Skin of body (tissue), 2 donors: ENCODE data around the gene PYGB. TPM values are rescaled to one million over a fixed set of nuclear protein-coding genes. Genes with fewer than 3 reads are reported as not detected.
"Not testable (repeated sequence)": the region's sequence is repeated elsewhere in the genome, so short reads cannot be mapped to it uniquely, and the experiment has no call there.

Experiments
- DNase-seq: peaks from one replicate; lab custom pipeline; 2025; lab: John Stamatoyannopoulos, UW
- total RNA-seq: library from RNA; depleted of rRNA; stranded (reverse); fragments of >200 nt; gene quantifications from one replicate; pipeline ENCODE4 v1.2.3, GENCODE V29; 2014

PYGB gene
- total RNA-seq, 1 donor from 2014 or later, result 23.7 TPM

DNA sequence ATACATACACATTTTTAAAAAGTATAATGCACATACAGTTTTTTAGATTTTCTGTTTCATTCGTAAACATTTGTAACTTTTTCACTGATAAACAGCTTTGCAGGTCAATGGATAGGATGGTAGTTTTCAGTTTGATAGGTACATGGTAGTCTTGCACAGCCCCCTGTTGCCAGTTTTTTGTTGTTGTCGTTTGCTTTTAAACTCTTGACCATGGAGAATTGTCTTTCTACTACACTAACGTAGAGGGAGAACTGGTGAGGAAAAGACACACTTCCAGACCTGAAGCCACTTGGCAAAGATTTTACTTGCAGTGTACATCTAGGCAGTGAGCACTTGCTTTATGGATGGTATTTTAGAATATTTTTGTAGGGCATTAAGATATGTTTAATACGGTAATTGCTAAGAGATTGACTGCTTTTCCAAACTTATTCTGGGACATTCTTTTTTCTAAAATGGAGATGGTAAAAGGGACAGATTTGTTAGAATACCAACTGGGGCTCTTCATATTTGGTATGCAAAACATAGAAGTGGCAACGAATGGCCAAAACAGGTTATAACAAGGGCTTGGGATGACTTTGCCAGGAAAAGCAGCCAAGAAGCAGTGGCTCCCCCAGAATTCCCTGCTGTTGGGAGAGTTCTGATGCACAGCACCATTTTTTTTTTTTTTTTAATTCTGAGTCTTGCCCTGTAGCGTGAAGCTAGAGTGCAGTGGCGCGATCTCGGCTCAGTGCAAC is 1.5 kb downstream of the PYGB start:
- DNase-seq, result no peak

GRCh38 chr20:25250508-25250907 is 2.6 kb downstream of the PYGB start:
- DNase-seq, result no peak

DNA sequence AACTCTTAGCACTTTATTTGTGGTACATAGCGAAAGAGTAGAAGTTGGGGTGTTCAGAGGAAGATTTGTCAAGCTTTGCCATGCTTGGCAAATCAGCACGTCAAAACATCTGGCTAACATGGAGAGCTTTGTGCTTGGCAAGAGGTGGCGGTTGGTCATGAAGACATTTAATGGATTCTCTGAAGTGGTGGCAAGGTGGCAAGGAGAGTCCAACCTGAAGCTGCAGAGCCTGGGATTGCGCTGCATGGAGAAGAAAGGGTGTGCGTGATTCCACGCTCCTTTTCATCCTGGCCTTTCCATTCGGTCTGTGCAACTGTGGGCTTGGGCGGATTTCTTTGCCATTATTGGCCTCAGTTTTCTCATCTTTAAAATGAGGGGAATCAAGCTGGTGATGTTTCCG is 3.1 kb downstream of the PYGB start:
- no peak for DNase-seq

DNA sequence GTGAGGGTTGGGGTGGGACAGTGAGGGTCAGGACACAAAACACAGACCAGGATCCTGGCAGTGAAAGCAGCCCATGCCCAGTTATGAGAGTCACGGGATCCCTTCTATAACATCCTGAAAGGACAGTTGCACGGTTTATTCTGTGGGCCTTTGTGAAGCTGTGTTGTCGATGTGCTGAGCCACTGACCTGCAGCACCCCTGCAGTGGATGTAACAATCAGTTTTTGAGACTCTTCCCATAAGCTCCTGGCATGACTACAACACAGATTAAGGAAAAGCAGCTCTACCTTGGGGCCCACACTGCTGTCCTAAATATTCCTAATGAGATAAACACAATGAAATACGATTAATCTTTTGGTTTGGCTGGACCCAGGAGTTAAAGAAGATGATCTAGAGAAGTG is 3.7 kb downstream of the PYGB start:
- no peak for DNase-seq

- DNase-seq, result no peak
These were observed 4.4 kb downstream of the PYGB start for GRCh38 chr20:25252230-25252651.

- no peak for DNase-seq
These were observed 5.0 kb downstream of the PYGB start for GRCh38 chr20:25252686-25253421.

DNA sequence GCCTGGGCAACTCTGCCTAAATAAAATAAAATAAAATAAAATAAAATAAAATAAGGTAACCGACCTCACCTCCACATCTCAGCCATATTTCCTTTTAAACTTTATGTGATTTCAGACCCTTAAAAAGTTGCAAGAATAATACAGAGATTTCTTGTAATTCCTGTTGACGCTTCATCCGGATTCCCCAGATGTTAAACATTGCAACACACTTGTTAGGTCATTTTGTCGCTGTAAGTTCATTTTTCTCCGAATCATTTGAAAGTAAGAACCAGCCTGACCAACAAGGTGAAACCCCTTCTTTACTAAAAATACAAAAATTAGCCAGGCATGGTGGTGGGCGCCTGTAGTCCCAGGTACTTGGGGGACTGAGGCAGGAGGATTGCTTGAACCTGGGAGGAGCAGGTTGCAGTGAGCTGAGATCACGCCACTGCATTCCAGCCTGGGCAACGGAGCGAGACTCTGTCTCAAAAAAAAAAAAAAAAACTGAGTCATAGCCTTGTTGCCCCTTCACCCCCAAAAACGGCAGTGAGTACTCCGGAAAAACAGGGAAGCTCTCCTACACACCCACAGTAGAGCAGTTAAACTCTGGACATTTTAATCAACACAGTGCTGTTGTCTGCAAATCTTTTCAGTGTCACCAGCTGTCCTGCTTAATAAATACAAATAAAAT is 5.9 kb downstream of the PYGB start:
- DNase-seq, result no peak

- DNase-seq, result no peak
These were observed 6.7 kb downstream of the PYGB start for GRCh38 chr20:25254571-25254970.

DNA sequence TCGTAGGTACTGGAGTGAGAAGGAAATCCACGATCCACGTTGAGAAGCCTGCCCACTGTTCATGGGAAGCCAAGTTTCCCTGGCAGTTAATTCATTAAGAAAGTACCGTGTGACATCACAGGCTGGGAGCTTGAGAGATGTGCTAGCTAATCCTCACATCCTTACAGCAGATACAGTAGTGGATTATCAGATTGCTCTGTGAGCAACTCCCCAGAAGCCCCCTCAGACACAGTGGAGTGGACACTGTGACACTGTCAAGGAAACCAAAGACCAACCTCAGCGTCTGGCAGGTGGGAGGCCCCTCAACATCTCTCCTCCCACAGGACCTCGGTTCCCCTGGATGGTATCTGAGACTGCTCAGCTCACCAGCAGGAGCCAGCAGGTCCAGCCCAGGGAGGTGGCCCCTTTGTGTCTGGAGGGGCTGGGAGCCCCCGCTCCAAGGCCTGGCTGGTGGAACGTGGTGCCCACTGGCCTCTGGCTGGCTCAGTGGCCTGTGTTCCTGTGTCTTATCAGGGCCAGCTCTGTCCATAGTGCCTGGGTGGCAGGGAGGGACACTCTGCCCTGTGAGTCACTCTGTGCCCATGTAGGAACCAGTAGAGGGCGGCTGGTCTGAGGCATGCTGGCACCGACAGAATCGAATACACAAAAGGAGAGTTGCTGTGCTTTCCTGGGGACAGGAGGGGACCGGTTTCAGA is 7.2 kb downstream of the PYGB start:
- no peak for DNase-seq

DNA sequence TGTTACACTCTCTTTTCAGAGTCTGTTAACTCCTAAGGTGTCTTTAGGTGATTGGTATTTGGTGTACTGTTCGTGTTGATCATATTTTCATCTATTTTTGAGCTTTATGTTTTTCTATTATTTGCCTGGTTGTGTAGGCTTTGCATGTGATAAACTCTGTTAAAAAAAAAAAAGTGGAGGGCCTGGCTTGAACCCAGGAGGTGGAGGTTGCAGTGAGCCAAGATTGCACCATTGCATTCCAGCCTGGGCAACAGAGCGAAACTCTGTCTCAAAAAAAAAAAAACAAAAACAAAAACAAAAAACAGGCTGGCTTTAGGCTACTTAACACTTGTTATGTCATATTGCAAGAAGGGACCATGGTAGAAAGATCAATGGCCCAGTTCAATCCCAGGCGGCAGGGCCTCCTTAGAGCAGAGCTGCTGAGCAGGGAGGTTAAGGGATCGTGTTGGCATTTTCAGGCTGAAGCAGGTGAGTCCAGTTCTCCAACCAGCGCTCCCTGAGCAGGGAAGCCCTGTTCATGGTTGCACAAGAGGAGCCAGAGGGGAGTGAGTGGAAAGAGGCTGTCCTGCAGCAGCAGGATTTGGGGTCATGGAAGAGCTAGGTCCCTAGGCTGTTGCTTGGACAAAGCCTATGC is 8.5 kb downstream of the PYGB start:
- DNase-seq, result no peak

GRCh38 chr20:25257130-25257529 is 9.2 kb downstream of the PYGB start:
- no peak for DNase-seq

DNA sequence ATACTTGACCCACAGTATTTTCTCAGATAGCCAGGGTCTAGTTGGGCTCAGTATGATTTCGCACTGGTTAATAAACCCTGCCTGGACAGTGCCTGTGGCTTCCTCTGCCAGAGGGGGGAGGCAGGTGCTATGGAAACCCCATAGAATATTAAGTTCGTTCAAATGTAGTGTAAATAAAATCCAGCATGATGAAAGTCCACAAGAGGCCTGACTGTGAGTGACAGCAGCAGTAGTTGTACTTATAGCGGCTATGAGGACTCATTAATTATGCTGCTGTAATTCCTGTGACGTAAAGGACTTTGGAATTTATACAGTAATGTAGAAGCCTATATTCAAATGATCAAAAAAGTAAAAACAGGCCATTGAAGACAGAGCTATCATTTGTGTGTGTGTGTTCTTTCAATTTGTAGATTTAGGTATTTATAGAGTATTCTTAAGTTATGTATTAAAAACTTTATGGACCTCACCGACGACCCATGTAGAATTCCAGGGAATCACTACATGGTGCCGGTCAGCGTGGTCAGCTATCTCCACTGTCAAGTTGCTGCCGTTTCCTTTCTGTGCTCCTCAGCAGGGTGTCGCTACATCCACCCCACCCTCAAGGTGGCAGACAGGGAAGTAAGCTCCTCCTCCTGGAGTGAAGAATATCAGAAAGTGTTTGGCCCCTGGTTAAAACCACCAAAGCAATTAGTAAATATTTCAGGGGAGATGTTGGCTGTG is 10.0 kb downstream of the PYGB start:
- DNase-seq, result no peak

GRCh38 chr20:25258476-25258805 is 10.6 kb downstream of the PYGB start:
- no peak for DNase-seq

DNA sequence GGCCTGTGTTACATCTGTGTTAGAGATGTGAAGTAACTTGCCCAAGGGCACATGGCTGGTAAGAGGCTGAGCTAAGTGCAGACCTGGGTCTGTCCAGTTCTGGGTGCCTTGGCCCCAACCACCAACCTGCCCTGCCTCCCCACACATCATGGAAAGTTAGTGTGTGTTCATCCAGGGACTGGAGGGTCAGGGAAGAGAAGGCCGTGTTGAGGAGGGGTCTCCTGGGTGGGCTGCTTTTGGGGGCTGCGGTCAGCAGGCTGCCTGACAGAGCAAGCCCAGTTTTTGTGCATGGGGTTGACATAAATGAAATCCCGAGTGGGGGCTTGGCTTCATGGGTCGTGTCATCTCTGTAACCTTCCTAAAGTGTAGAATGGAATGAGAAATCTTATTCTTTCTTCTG is 10.9 kb downstream of the PYGB start:
- DNase-seq, result no peak

GRCh38 chr20:25259358-25259757 is 11.5 kb downstream of the PYGB start:
- DNase-seq, result no peak

GRCh38 chr20:25259788-25260254 is 11.9 kb downstream of the PYGB start:
- no peak for DNase-seq

GRCh38 chr20:25260770-25261437 is 13.0 kb downstream of the PYGB start:
- not testable (repeated sequence) for DNase-seq

- no peak for DNase-seq
These were observed 21.4 kb downstream of the PYGB start for GRCh38 chr20:25269057-25269832.

- no peak for DNase-seq
These were observed 21.9 kb downstream of the PYGB start for GRCh38 chr20:25269833-25270170.
